Calu3 (cell line): ENCODE measurements around the gene ZSCAN1. TPM values are rescaled to one million over a fixed set of nuclear protein-coding genes. Genes with fewer than 3 reads are reported as not detected.

Experiments
- Bru-seq: library from RNA; stranded (reverse); fragments of 400-500 nt; gene quantifications from one replicate; lab custom pipeline; 2021; lab: Mats Ljungman, UMichigan
- BruChase-seq, 2 experiments: library from RNA; stranded (reverse); fragments of 400-500 nt; gene quantifications; one replicate each; lab custom pipeline; 2021; lab: Mats Ljungman, UMichigan
- BruUV-seq: library from RNA; stranded (reverse); fragments of 400-500 nt; replicated peaks from 2 replicates; lab custom pipeline; 2021; lab: Mats Ljungman, UMichigan
- CTCF ChIA-PET: fragments of 300-600 bp; sonication (Branson Sonifier 250); formaldehyde crosslinking; loops from one replicate; lab custom pipeline; 2022; ENCODE audit warnings: antibody characterized with exemption; lab: Charles Lee
- DNase-seq: peaks from one replicate; pipeline ENCODE4 v3.0.0; 2022
- H3K27ac Mint-ChIP-seq: one replicate; pipeline ENCODE4 v1.8.0; 2022; ENCODE audit warnings: mixed read lengths; ENCODE audit not compliant: unreplicated experiment
- H3K27me3 Mint-ChIP-seq: one replicate; pipeline ENCODE4 v1.8.0; 2022; ENCODE audit warnings: mixed read lengths; ENCODE audit not compliant: unreplicated experiment
- H3K36me3 Mint-ChIP-seq: one replicate; pipeline ENCODE4 v1.8.0; 2022; ENCODE audit warnings: mild to moderate bottlenecking, moderate library complexity, mixed read lengths; ENCODE audit not compliant: insufficient read depth, unreplicated experiment
- H3K4me1 Mint-ChIP-seq: one replicate; pipeline ENCODE4 v1.8.0; 2022; ENCODE audit warnings: mild to moderate bottlenecking, low read depth, mixed read lengths; ENCODE audit not compliant: unreplicated experiment
- H3K4me3 Mint-ChIP-seq: one replicate; pipeline ENCODE4 v1.8.0; 2022; ENCODE audit warnings: mild to moderate bottlenecking, low read depth, moderate library complexity, mixed read lengths; ENCODE audit not compliant: unreplicated experiment
- H3K9me3 Mint-ChIP-seq: one replicate; pipeline ENCODE4 v1.8.0; 2022; ENCODE audit warnings: low read depth, mixed read lengths; ENCODE audit not compliant: unreplicated experiment
- intact Hi-C: fragments of 100-400 bp; cut with micrococcal nuclease; formaldehyde crosslinking; loops from one replicate; pipeline ENCODE4 v1.10.0; 2022; ENCODE audit not compliant: unreplicated experiment
- long read RNA-seq: library from polyadenylated mRNA; stranded (forward); transcript quantifications from one replicate; pipeline ENCODE4 v2.0.0, GENCODE V29; 2022
- total RNA-seq: library from RNA; stranded (reverse); gene quantifications from 2 replicates; pipeline ENCODE4 v1.2.3, GENCODE V29; 2022
- TF ChIP-seq, protein P1 (sequence below): fragments of 200-600 bp; IDR thresholded peaks from one replicate; pipeline ENCODE4 v1.8.0; 2022; ENCODE audit warnings: antibody characterized with exemption; ENCODE audit not compliant: unreplicated experiment

ZSCAN1 gene, protein sequence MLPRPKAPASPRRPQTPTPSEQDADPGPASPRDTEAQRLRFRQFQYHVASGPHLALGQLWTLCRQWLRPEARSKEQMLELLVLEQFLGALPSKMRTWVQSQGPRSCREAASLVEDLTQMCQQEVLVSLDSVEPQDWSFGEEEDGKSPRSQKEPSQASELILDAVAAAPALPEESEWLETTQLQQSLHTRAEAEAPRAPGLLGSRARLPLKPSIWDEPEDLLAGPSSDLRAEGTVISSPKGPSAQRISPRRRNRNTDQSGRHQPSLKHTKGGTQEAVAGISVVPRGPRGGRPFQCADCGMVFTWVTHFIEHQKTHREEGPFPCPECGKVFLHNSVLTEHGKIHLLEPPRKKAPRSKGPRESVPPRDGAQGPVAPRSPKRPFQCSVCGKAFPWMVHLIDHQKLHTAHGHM
- total RNA-seq, result not detected in 2 replicates
- not detected for Bru-seq, nascent RNA
- BruChase-seq, experiment 1, labeled RNA remaining after a 6-hour chase, result not detected
- not detected for BruChase-seq, experiment 2, labeled RNA remaining after a 2-hour chase
- long read RNA-seq, result 0 reads

- Mint-ChIP-seq H3K27ac (no peak within 1 kb of the TSS), H3K4me1 (no peaks in the 10 kb centered on the region), H3K4me3 (no peak within 1 kb of the TSS), H3K36me3 (peaks cover 5% of the 10 kb centered on the region), H3K9me3 (peaks cover 24% of the 10 kb centered on the region), H3K27me3 (no peaks in the 10 kb centered on the region)
- TF ChIP-seq, protein P1, sequence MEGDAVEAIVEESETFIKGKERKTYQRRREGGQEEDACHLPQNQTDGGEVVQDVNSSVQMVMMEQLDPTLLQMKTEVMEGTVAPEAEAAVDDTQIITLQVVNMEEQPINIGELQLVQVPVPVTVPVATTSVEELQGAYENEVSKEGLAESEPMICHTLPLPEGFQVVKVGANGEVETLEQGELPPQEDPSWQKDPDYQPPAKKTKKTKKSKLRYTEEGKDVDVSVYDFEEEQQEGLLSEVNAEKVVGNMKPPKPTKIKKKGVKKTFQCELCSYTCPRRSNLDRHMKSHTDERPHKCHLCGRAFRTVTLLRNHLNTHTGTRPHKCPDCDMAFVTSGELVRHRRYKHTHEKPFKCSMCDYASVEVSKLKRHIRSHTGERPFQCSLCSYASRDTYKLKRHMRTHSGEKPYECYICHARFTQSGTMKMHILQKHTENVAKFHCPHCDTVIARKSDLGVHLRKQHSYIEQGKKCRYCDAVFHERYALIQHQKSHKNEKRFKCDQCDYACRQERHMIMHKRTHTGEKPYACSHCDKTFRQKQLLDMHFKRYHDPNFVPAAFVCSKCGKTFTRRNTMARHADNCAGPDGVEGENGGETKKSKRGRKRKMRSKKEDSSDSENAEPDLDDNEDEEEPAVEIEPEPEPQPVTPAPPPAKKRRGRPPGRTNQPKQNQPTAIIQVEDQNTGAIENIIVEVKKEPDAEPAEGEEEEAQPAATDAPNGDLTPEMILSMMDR, result no peak
- CTCF ChIA-PET, result no interaction called here
- intact Hi-C loops, result no loop called here
- DNase-seq, result no peak
- no TSS peak for BruUV-seq
Observed at GRCh38 chr19:58033741-58034476, at the start of gene ZSCAN1. TSS of gene ZSCAN1 (plus strand) at chr19:58034025. CDS start at chr19:58037837, 3,812 bp downstream.

DNA sequence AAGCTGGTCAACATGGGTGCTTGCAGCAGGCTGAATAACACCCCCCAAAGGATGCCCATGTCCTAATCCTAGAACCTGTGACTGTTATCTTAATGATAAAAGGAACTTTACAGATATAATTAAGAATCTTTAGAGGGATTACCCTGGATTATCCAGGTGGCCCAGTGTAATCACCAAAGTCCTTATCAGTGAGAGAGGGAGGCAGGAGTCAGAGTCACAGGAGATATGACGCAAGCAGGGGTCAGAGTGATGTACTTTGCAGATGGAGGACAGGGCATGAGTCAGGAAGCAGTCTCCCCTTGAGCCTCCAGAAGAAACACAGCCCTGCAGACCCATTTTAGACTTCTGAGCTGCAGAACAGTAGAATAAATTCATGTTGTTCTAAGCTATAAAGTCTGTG is 41.0 kb upstream of the ZSCAN1 start:
- Mint-ChIP-seq H3K4me1 (no peaks in the 10 kb centered on the region), H3K9me3 (peaks cover 32% of the 10 kb centered on the region), H3K27ac (no peak overlapping the region), H3K4me3 (no peak overlapping the region), H3K36me3 (peaks cover 46% of the 10 kb centered on the region), H3K27me3 (no peaks in the 10 kb centered on the region)
- intact Hi-C loops, result no loop called here
- no TSS peak for BruUV-seq
- CTCF ChIA-PET, result no interaction called here
- no peak for DNase-seq
- TF ChIP-seq, protein P1, result no peak

- intact Hi-C loops, result loop anchor here (10.0 kb wide), 1 partner anchor 566 kb away; the partner anchor contains the start of gene ZNF749
- TF ChIP-seq, protein P1, result no peak
- Mint-ChIP-seq H3K4me3 (peak overlapping the region; percentile 87), H3K27me3 (no peaks in the 10 kb centered on the region), H3K4me1 (peaks cover 10% of the 10 kb centered on the region), H3K27ac (peak overlapping the region; percentile 66), H3K36me3 (peaks cover 73% of the 10 kb centered on the region), H3K9me3 (peaks cover 26% of the 10 kb centered on the region)
- DNase-seq, result no peak
- CTCF ChIA-PET, result no interaction called here
- BruUV-seq, result no TSS peak
Observed at GRCh38 chr19:58000677-58001076, 33.1 kb upstream of the ZSCAN1 start.

GRCh38 chr19:58001895-58002369 is 31.9 kb upstream of the ZSCAN1 start:
- Mint-ChIP-seq H3K27me3 (no peaks in the 10 kb centered on the region), H3K36me3 (peaks cover 74% of the 10 kb centered on the region), H3K9me3 (peaks cover 30% of the 10 kb centered on the region), H3K4me3 (peak overlapping the region; percentile 87), H3K4me1 (peaks cover 10% of the 10 kb centered on the region), H3K27ac (peak overlapping the region; percentile 66)
- DNase-seq, result no peak
- TSS peak; percentile 46 for BruUV-seq
- TF ChIP-seq, protein P1, result no peak
- intact Hi-C loops, result loop anchor here (10.0 kb wide), 1 partner anchor 567 kb away; the partner anchor contains the start of gene ZNF749
- CTCF ChIA-PET, result interaction anchor here (0.6 to 1.2 kb wide), 2 partner anchors 18 to 39 kb away, joined by 3 to 5 read pairs; no protein-coding TSS in a partner anchor
